Umbilical cord (tissue), 2 donors: ENCODE measurements around the gene KIFC3. TPM values are rescaled to one million over a fixed set of nuclear protein-coding genes. Genes with fewer than 3 reads are reported as not detected.
"Not testable (repeated sequence)": the region's sequence is repeated elsewhere in the genome, so short reads cannot be mapped to it uniquely, and the experiment has no call there.

Source experiments
- DNase-seq: peaks from one replicate; pipeline ENCODE4 v3.0.0-alpha.2; 2015; ENCODE audit warnings: low spot score
- total RNA-seq: library from RNA; depleted of rRNA; stranded (reverse); fragments of >200 nt; gene quantifications from one replicate; pipeline ENCODE4 v1.2.3, GENCODE V29; 2014; ENCODE audit warnings: low replicate concordance; ENCODE audit not compliant: insufficient read depth

KIFC3 gene
- total RNA-seq, 1 donor from 2014 or later: 40.7 TPM

DNA sequence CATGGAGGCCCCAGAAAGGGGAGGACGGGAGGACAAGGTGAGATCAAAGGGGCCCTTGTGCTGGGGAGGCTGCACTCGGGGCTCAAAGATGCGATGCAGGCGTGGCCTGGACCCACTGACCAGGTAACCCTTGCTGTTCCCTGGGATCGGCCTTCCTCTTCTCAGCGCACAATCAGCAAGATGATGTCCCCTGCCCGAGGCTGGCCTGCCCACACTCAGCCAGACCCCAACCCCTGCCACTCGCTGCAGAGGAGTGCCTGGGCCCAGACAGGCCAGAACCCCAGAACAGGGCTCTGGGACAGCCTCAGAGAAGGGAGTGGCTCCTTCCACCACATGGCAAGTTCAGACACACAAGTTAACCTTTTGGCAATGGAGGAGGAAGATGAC lies 14.8 kb downstream of the KIFC3 start:
- DNase-seq: no peak

DNA sequence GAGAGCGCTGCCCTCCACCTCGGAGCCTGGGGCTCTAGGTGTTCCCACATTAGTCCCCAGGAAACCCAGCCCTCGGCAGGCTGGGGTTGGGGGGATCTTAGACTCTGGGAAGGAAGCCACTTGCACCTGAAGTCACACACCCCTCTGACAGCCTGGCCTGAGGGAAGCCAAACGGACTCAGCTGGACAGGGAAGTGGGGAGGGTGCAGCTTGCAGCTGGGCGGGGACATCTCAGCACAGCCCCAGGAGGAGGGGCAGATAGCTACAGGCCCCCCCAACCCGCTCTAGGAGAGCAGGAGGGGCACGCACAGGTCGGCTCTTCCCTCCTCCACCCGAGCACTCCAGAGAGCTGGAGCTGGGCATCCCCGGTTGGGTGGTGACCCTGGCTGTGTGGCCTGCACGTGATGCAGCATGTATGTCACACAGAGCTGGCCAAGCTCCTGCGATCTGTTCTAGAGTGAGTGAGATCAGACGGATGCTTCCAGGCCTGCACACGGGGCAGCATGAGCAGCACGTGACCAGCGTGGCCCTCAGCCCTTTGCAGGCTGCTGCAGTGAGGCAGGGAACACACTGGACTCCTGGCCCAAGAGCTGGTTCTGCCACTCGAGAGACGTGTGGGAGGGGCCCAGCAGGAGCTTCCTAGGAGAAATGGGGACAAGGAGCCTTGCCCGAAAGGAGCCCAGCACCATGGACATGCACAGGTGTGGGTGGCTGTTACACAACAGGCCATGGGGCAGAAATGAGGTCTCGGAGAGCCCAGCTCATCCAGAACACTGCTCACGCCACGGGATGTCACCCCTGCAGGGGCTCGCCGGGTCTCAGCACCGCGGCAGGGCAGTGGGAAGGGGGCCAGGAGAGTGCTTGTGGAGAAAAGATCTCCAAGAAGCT lies 15.4 kb downstream of the KIFC3 start:
- DNase-seq: peak; percentile 49

GRCh38 chr16:57785924-57786323 lies 16.4 kb downstream of the KIFC3 start:
- no peak for DNase-seq

GRCh38 chr16:57785385-57785784 lies 16.9 kb downstream of the KIFC3 start:
- no peak for DNase-seq

DNA sequence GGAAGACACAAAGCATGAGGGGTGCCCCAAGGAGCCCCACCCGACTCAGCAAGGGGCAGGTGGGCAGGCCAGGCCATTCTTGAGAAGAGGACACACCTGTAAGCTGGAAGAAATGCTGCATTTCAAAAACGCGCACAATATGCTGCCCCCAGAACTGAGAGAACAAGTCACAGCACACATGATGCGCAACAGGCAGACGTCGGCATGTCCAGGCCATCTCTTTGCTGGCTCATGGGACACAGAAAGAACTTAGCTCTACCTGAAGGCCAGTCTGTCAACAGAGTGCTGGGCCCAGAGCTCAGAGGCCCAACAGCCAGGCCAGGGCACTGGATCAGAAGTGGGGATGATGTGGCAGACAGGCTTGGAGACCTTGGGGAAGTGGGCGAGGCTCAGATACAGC lies 18.0 kb downstream of the KIFC3 start:
- no peak for DNase-seq

DNA sequence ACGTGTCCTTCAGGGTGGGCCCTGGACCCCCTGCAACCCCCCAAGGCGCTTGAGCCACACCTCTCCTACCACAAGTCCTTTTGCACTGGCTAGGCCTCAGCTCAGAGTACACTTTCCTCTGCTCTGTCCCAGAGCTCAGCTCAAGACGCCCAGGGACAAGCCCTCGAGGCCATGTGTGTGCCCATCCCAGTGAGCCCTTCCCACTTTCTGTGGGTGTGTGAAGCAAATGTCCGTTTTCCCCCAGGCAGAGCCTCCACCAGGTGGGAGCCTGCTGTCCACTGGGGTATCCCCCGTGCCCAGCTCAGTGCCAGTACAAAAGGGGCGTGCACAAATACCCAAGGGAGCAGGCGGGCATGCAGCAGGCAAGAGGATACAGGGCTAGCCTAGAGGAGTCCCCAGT lies 18.4 kb downstream of the KIFC3 start:
- DNase-seq: no peak

- no peak for DNase-seq
These were observed 19.2 kb downstream of the KIFC3 start for GRCh38 chr16:57783116-57783515.

GRCh38 chr16:57782607-57783055 lies 19.7 kb downstream of the KIFC3 start:
- not testable (repeated sequence) for DNase-seq

DNA sequence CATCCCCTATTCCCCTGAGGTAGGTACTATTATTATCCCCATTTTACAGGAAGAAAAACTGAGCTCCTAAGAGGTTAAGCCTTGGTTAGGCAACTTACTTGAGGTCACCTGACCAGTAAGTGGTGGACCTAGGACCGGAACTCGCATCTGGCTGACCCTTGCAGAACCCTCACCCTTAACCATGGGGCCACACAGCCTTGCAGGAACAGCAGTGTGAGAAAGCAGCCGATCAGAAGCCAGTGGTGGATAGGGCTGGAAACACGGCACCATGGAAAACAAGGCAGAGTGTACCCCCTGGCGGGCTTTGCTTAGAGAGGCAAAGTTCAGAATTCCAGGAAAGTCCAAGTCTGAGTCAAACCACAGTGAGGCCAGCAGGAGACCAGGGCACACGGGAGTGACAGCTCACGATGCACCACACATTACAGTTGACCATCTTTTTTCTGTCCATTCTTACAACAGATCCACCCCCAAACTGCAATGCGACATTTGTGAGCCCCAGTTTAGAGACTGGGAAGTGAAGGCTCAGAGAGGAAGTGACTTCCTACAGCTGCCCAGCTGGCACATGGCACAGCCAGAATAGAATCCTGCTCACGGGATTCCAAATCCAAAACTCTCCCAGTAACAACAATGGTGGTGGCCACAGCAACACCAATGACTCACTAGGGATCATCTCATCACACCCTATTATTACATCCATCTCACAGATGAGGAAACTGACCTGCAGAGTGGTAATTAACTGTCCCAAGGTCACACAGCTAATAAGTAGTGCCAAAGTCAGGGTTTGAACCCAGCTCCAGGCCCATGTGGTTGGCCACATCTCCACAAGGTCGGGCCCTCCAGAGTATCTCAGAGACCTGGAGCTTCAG lies 20.3 kb downstream of the KIFC3 start:
- DNase-seq: no peak

GRCh38 chr16:57781349-57781740 lies 20.9 kb downstream of the KIFC3 start:
- DNase-seq: no peak

- DNase-seq: not testable (repeated sequence)
These were observed 22.5 kb downstream of the KIFC3 start for GRCh38 chr16:57779836-57780235.

GRCh38 chr16:57778658-57779057 lies 23.6 kb downstream of the KIFC3 start:
- no peak for DNase-seq

GRCh38 chr16:57775661-57776469 lies 26.4 kb downstream of the KIFC3 start:
- peak; percentile 24 for DNase-seq

- no peak for DNase-seq
These were observed 27.5 kb downstream of the KIFC3 start for GRCh38 chr16:57774705-57775285.

DNA sequence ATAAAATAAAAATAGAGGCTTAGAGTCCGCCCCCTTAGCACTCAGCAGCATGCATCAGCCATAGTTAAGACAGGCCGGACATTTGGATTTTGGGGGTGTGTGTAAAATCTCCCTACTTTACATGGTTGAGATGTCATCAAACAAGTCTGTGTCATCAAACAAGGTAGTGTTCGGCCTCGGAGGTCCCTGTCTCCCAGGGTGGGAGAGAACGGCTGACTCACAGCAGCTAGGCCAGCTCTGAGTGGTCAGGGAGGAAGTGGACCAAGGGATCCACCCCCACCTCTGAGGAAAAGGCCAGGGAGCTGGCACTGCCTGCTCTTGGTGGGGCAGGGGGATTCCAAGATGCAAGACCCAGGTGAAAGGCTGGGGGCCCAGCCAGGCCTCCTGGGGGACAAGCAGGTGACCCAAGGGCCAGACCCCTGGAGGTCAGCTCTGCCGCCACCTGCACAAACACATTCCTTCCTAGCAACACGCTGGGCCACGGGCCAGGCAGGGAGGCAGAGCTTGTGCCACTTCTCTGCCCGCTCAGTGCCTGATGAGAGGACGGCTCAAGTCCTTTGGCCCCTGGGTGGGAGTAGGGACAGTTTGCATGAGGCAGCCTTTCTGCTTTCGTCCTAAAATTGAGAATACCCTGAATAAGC lies 28.5 kb downstream of the KIFC3 start:
- no peak for DNase-seq

DNA sequence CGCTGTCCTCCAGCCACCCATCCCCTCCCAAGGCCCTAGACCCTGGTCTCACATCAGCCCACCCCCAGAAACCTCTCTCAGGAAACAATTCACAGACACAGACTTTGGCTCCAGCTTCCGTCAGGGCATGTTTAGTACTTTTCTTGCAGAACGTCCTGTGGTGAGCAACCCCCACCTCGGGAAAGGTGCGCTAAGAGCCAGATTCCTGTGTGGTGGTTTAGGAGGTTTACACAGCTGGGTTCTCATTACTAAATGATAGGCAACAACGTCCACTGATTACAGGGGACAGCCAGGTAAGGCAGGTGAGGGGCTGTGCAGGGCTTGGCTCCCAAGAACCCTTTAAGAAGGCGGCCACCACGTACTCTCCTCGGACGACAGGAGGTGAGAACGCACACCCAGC lies 29.3 kb downstream of the KIFC3 start:
- no peak for DNase-seq

GRCh38 chr16:57771141-57771785 lies 31.0 kb downstream of the KIFC3 start:
- DNase-seq: no peak

- DNase-seq: no peak
These were observed 31.9 kb downstream of the KIFC3 start for GRCh38 chr16:57770361-57770760.

DNA sequence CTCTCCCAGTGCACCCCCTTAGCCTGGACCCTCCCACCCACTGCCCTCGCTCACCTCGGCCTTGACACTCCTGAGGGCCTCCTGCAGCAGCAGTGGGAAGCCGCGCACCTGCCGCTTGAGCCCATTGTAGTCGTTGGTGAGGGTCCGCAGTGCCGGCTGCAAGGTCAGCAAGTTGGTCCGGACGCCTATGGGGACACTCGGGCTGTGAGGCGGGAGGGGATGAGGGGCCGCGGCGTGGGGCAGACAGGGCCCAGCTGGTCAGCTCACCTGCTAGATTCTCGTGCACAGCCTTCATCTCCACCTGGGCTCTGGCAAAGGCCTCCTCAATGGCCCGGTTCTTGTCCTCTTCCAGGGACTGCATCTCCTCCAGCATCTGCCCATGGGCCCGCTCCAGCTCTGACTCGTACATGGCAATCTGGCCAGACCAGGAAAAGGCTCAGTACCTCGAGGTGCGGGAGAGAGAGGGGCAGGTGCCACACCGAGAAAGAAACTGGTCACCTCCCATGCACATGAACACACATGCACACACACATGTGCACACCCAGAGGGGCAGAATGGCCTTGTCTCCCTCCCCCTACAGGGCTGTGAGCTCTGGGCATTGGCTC lies 32.6 kb downstream of the KIFC3 start:
- DNase-seq: no peak
